ENCODE data around the gene RNF11.

Gene RNF11

DNA sequence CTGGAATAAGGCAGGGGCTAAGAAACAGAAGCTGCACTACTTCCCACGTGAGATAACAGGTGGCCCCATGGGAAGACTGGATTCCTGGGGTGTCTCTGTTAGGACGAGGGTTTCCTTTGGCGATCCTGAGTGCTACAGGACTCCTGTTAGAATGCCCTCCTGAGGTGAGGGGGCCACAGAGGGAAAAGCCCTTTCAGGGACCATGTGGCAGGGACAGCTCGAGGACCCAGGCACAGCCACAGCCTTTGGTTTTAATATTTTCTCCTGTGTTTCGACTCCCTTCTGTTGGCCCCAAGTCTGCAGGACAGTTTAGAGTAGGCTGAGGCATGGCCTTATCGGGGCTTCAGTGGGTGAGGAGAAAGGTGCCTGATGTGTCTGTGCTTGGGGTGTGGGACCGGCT is 81.7 kb downstream of the RNF11 start:
- no peak for DNase-seq

DNA sequence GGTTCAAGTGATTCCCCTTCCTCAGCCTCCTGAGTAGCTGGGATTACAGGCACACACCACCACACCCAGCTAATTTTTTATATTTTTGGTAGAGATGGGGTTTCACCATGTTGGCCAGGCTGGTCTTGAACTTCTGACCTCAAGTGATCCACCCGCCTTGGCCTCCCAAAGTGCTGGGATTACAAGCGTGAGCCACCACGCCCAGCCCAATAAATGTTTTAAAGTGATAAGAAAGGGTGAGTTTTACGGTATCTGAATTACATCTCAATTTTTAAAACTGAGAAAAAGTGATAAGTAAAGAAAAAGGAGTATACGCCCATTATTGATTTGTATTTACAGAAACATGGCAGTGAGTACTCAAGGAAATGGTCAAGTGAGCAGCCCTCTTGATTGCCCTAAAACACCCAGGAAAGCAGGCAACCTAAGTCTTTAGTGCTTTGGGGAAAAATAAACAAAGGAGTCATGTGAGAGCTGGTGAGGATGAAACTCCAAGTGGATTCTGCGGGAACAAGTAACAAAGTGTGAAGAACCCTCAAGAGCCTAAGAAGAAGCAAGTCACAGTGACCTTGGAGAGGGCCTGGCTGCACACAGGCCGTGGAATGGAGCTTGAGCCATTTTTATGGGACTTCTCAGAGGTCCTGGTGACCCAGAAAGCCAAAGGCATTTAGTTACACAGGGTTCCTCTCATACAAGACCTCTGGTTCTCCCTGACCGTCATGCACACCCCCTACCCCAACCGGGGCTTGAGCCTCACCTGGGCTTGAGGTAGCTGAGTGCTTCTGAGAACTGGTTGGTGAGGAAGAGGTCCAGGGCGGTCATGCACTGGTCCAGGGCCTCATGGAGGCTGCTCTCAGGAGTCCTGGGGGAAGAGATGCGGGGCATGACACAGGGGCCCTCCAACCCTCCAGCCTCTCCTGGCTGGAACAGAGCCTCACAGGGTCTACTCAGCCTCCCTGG is 85.2 kb downstream of the RNF11 start:
- no peak for DNase-seq

DNA sequence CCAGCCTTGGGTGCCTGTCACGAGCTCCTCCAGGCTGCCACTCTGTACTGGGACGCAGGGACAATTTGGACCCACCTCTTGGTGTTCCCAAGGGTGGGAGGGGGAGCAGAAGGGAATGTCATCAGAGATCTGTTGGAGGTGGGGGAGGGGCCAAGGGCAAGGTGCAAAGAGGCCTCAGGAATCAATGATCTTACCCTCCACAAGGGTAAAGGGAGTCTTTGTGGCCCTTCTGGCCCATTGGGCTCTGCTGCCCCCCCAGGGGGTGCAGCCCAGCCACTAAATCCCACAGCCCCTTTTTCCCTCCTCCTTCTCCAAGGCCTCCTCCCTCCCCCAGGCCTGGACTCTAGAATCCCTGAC is 85.8 kb downstream of the RNF11 start:
- no peak for DNase-seq

DNA sequence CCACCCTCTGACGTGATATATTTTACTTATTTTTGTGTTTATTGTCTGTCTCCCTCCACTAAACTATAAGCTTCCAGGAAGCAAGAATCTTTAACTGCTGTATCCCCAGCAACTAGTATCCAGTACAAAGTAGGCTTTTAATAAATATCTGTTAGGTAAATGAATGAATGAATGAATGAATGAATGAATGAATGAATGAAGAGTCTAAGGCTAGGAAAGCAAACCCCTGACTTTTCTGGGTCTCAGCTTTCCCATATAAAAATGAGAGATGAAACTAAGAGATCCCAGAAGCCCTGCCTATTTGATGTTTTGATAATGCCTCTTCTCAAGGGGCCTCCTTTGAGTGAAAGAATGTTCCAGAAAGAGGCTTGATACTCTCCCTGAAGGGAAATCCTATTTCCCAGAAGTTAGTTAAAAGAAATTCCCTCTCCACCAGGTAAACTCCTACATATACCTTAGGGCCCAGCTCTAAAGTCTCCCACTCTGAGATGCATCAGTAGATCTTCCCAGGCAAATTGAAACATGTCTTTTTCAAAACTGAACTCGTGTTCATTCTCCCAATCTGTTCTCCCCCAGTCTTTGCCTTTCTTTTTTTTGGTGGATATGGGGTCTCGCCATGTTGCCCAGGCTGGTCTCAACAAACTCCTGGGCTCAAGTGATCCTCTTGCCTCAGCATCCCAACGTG is 86.5 kb downstream of the RNF11 start:
- DNase-seq = no peak

Data from kidney glomerular epithelial cell (primary cell).